ENCODE results near the gene TSHZ2. TPM values are rescaled to one million over a fixed set of nuclear protein-coding genes. Genes with fewer than 3 reads are reported as not detected.

The TSHZ2 gene
- total RNA-seq, 1 experiment from 2014 or later = 0.20 TPM

DNA sequence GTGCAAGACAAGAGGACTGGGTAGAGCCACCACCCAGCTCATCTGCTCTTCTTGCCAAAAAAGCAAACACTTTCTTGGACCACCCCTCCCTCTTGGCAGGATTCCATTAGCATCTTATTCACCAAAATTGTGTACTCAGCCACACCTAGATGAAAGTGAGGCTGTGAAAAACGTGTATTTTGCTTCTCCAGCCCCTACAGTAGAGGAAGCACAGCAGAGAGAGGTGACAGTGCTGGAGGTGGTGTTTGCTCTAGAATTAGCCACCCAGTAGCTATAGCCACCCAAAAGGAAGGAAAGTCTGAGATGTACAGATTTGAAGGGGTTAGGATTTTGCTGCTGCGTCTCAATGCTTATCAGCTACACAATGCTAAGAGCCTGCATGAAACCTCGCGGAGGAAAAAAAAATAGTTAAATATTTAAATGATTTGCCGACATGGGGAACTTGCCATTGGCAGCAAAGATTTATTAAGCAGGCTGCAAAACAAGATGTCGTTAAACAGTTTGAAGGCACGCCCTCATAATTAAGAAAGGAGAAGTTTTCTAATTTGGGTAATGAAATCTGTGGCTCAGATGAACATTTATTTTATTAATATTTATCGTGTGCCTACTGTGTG, 334.1 kb downstream of the TSHZ2 start (continued):
- TF ChIP-seq NR3C1 (CRISPR knock-in tag; conservative IDR thresholded peaks at IDR 0.05; ENCODE audit: low read depth) (no peak), EMX1 (CRISPR knock-in tag; IDR thresholded peaks at IDR 0.05) (no peak)
- TF ChIP-seq, protein P1, sequence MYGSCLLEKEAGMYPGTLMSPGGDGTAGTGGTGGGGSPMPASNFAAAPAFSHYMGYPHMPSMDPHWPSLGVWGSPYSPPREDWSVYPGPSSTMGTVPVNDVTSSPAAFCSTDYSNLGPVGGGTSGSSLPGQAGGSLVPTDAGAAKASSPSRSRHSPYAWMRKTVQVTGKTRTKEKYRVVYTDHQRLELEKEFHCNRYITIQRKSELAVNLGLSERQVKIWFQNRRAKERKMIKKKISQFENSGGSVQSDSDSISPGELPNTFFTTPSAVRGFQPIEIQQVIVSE (CRISPR knock-in tag; IDR thresholded peaks at IDR 0.05; ENCODE audit: borderline replicate concordance) = no peak

DNA sequence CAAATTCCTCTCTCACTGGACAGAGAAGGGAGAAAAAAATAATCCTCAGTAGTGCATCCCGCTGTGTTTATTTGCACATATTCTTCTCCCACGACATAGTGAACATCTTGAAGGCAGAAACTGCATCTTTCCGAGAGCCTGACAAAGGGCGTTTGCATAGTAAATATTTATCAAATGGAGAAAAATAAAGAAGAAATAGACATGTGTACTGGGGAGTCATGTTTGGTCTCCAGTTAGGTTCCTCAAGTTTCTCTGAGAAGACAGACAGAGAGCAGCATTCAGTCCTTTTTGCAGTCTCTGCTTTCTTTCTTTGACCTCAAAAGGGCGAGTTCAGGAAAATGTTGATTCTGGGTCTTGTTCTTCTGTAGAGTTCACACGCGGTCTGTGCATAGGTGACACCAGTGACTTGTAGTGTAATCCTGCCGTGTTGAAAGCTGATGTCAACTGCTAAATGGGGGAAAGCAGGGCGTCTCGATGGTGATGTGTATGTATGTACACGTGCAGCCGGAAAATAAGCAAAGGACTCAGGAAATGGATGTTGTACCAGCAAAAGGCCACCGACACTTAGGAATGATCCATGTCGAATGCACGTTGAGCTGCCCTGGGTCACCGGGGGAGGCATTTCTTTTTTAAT, 335.9 kb downstream of the TSHZ2 start:
- no peak for TF ChIP-seq ZNF138 (CRISPR knock-in tag; conservative IDR thresholded peaks at IDR 0.05)
- no peak for TF ChIP-seq ZBTB21 (CRISPR knock-in tag; IDR thresholded peaks at IDR 0.05; ENCODE audit: borderline replicate concordance)
- TF ChIP-seq, protein P2, sequence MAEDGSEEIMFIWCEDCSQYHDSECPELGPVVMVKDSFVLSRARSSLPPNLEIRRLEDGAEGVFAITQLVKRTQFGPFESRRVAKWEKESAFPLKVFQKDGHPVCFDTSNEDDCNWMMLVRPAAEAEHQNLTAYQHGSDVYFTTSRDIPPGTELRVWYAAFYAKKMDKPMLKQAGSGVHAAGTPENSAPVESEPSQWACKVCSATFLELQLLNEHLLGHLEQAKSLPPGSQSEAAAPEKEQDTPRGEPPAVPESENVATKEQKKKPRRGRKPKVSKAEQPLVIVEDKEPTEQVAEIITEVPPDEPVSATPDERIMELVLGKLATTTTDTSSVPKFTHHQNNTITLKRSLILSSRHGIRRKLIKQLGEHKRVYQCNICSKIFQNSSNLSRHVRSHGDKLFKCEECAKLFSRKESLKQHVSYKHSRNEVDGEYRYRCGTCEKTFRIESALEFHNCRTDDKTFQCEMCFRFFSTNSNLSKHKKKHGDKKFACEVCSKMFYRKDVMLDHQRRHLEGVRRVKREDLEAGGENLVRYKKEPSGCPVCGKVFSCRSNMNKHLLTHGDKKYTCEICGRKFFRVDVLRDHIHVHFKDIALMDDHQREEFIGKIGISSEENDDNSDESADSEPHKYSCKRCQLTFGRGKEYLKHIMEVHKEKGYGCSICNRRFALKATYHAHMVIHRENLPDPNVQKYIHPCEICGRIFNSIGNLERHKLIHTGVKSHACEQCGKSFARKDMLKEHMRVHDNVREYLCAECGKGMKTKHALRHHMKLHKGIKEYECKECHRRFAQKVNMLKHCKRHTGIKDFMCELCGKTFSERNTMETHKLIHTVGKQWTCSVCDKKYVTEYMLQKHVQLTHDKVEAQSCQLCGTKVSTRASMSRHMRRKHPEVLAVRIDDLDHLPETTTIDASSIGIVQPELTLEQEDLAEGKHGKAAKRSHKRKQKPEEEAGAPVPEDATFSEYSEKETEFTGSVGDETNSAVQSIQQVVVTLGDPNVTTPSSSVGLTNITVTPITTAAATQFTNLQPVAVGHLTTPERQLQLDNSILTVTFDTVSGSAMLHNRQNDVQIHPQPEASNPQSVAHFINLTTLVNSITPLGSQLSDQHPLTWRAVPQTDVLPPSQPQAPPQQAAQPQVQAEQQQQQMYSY (CRISPR knock-in tag; IDR thresholded peaks at IDR 0.05) = no peak
- TF ChIP-seq KAT7 (CRISPR knock-in tag; IDR thresholded peaks at IDR 0.05; ENCODE audit: borderline replicate concordance) = no peak
- TF ChIP-seq MYBL2 (CRISPR knock-in tag; IDR thresholded peaks at IDR 0.05) = no peak
- no peak for TF ChIP-seq SMAD3 (CRISPR knock-in tag; IDR thresholded peaks at IDR 0.05; ENCODE audit: borderline replicate concordance)
- H3K27me3 Mint-ChIP-seq (ENCODE audit: low read depth) = no peaks in the 10 kb centered on the region
- POLR2A ChIA-PET = no interaction called here

DNA sequence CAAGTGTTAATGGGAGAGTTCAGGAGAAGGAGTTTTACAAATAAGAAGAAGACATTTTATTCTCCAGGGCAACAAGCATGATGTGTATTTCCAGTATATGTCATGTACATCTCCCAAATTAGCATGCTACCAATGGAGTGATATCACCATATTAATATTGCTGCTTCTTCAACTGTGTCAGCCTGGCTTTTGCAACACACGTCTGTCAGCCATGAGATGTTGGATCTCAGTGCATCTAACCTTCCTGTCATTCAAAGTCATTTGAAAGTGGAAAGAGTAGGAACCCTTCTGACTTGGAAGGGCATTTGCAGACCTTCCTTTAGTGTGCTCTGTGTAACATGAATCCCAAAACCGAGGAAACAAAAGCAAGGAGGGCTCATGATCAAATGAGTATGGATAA, 337.4 kb downstream of the TSHZ2 start:
- no peaks in the 10 kb centered on the region for H3K4me1 Mint-ChIP-seq
- H3K36me3 Mint-ChIP-seq = no peaks in the 10 kb centered on the region
- DNase-seq (ENCODE audit: low spot score) = no peak
- no peak overlapping the region for H3K27ac Mint-ChIP-seq
- ChIA-PET POLR2A (no interaction called here), CTCF (no interaction called here)
- H3K27me3 Mint-ChIP-seq (ENCODE audit: low read depth) = no peaks in the 10 kb centered on the region
- H3K4me3 Mint-ChIP-seq = no peak overlapping the region
- no peak for ATAC-seq
- peaks cover 8% of the 10 kb centered on the region for H3K9me3 Mint-ChIP-seq
- TF ChIP-seq MYBL2 (CRISPR knock-in tag; IDR thresholded peaks at IDR 0.05) (no peak), SMAD3 (CRISPR knock-in tag; IDR thresholded peaks at IDR 0.05; ENCODE audit: borderline replicate concordance) (no peak), SMAD4 (CRISPR knock-in tag; IDR thresholded peaks at IDR 0.05) (no peak), FOXJ3 (CRISPR knock-in tag; IDR thresholded peaks at IDR 0.05; ENCODE audit: borderline replicate concordance) (no peak), JAZF1 (CRISPR knock-in tag; IDR thresholded peaks at IDR 0.05) (no peak), NFATC4 (CRISPR knock-in tag; IDR thresholded peaks at IDR 0.05) (no peak), ZNF263 (CRISPR knock-in tag; IDR thresholded peaks at IDR 0.05; ENCODE audit: low read depth) (no peak), NR2C2 (CRISPR knock-in tag; IDR thresholded peaks at IDR 0.05) (no peak), ZNF423 (CRISPR knock-in tag; IDR thresholded peaks at IDR 0.05) (no peak), TEAD4 (CRISPR knock-in tag; IDR thresholded peaks at IDR 0.05) (no peak)
- TF ChIP-seq, protein P3, sequence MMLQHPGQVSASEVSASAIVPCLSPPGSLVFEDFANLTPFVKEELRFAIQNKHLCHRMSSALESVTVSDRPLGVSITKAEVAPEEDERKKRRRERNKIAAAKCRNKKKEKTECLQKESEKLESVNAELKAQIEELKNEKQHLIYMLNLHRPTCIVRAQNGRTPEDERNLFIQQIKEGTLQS (CRISPR knock-in tag; conservative IDR thresholded peaks at IDR 0.05) = no peak
- TF ChIP-seq, protein P4, sequence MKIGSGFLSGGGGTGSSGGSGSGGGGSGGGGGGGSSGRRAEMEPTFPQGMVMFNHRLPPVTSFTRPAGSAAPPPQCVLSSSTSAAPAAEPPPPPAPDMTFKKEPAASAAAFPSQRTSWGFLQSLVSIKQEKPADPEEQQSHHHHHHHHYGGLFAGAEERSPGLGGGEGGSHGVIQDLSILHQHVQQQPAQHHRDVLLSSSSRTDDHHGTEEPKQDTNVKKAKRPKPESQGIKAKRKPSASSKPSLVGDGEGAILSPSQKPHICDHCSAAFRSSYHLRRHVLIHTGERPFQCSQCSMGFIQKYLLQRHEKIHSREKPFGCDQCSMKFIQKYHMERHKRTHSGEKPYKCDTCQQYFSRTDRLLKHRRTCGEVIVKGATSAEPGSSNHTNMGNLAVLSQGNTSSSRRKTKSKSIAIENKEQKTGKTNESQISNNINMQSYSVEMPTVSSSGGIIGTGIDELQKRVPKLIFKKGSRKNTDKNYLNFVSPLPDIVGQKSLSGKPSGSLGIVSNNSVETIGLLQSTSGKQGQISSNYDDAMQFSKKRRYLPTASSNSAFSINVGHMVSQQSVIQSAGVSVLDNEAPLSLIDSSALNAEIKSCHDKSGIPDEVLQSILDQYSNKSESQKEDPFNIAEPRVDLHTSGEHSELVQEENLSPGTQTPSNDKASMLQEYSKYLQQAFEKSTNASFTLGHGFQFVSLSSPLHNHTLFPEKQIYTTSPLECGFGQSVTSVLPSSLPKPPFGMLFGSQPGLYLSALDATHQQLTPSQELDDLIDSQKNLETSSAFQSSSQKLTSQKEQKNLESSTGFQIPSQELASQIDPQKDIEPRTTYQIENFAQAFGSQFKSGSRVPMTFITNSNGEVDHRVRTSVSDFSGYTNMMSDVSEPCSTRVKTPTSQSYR (CRISPR knock-in tag; IDR thresholded peaks at IDR 0.05) = no peak
- TF ChIP-seq, protein P5, sequence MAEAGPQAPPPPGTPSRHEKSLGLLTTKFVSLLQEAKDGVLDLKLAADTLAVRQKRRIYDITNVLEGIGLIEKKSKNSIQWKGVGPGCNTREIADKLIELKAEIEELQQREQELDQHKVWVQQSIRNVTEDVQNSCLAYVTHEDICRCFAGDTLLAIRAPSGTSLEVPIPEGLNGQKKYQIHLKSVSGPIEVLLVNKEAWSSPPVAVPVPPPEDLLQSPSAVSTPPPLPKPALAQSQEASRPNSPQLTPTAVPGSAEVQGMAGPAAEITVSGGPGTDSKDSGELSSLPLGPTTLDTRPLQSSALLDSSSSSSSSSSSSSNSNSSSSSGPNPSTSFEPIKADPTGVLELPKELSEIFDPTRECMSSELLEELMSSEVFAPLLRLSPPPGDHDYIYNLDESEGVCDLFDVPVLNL (CRISPR knock-in tag; IDR thresholded peaks at IDR 0.05; ENCODE audit: borderline replicate concordance, low read depth) = no peak
- TF ChIP-seq, protein P6, sequence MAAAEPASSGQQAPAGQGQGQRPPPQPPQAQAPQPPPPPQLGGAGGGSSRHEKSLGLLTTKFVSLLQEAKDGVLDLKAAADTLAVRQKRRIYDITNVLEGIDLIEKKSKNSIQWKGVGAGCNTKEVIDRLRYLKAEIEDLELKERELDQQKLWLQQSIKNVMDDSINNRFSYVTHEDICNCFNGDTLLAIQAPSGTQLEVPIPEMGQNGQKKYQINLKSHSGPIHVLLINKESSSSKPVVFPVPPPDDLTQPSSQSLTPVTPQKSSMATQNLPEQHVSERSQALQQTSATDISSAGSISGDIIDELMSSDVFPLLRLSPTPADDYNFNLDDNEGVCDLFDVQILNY (CRISPR knock-in tag; IDR thresholded peaks at IDR 0.05) = no peak
- TF ChIP-seq, protein P7, sequence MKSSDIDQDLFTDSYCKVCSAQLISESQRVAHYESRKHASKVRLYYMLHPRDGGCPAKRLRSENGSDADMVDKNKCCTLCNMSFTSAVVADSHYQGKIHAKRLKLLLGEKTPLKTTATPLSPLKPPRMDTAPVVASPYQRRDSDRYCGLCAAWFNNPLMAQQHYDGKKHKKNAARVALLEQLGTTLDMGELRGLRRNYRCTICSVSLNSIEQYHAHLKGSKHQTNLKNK (CRISPR knock-in tag; IDR thresholded peaks at IDR 0.05) = no peak

More for the DNA sequence above, 335.9 kb downstream of the TSHZ2 start:
- Mint-ChIP-seq H3K9me3 (peaks cover 8% of the 10 kb centered on the region), H3K4me1 (no peaks in the 10 kb centered on the region), H3K36me3 (no peaks in the 10 kb centered on the region), H3K27ac (no peak overlapping the region), H3K4me3 (no peak overlapping the region)
- CTCF ChIA-PET = no interaction called here
- ATAC-seq (no peak), DNase-seq (ENCODE audit: low spot score) (no peak)

Measured in WTC11 (cell line).